ENCODE data around the gene UNC119. TPM values are rescaled to one million over a fixed set of nuclear protein-coding genes. Genes with fewer than 3 reads are reported as not detected.

UNC119 gene
- total and polyA plus RNA-seq, 2 of the 13 experiments (the other 11 are each of a cell fraction or from before 2014, with no cell fraction given): 10.4 to 63.1 TPM

DNA sequence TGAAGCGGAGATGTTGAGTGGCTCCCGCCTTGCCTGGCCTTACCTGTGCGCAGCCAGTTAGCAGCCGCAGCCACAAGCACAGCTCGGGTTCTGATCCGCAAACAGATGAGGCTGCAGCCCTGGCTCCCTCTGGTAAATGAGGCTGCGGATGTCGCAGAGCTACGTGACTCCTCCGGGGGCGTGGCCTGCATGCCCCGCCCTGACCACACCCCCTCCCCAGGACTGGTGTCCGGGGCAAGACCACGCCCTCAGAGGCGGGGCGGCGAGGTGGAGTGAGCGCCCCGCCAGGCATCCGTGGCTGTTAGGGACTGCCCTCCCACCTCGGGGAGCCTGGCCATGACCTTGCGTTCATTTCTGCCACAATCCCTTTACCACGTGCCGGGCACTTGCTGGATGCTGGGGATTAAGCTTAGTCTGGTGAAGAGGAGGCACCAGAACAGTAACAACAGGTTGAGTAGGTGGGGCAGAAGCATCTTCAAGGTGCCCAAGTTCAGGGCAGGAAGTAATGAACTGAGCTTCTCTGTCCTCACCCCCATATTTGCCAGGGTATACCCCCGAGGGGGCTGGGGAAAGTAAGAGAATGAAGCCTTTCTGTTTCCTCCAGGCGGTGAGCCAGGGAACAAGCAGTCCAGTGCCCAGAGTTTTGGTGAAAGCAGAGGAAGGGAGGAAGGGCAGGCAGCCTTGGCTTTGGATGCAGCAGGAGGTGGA, 24.5 kb upstream of the UNC119 start, which contains the start of gene ALDOC (continued):
- TF ChIP-seq, protein P1, sequence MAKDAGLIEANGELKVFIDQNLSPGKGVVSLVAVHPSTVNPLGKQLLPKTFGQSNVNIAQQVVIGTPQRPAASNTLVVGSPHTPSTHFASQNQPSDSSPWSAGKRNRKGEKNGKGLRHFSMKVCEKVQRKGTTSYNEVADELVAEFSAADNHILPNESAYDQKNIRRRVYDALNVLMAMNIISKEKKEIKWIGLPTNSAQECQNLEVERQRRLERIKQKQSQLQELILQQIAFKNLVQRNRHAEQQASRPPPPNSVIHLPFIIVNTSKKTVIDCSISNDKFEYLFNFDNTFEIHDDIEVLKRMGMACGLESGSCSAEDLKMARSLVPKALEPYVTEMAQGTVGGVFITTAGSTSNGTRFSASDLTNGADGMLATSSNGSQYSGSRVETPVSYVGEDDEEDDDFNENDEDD (CRISPR knock-in tag; IDR thresholded peaks at IDR 0.05; ENCODE audit: borderline replicate concordance): peak; percentile 82; the same call in 1 of the 2 replicates
- peak; percentile 75 for TF ChIP-seq NCOA2 (CRISPR knock-in tag; IDR thresholded peaks at IDR 0.05)
- TF ChIP-seq HIC2 (CRISPR knock-in tag; IDR thresholded peaks at IDR 0.05; ENCODE audit: low read depth): 0 out of 2 replicates have a peak, but pooled peaks have one; percentile 44
- TF ChIP-seq ZNF274 (CRISPR knock-in tag; IDR thresholded peaks at IDR 0.05): no peak
- TF ChIP-seq NONO (IDR thresholded peaks at IDR 0.05): no peak
- no peak; the same call in 1 of the 2 replicates for TF ChIP-seq NONO (CRISPR knock-in tag; conservative IDR thresholded peaks at IDR 0.05)
- no peak for TF ChIP-seq ZNF775 (CRISPR knock-in tag; IDR thresholded peaks at IDR 0.05; ENCODE audit: borderline replicate concordance)
- TF ChIP-seq, protein P2, sequence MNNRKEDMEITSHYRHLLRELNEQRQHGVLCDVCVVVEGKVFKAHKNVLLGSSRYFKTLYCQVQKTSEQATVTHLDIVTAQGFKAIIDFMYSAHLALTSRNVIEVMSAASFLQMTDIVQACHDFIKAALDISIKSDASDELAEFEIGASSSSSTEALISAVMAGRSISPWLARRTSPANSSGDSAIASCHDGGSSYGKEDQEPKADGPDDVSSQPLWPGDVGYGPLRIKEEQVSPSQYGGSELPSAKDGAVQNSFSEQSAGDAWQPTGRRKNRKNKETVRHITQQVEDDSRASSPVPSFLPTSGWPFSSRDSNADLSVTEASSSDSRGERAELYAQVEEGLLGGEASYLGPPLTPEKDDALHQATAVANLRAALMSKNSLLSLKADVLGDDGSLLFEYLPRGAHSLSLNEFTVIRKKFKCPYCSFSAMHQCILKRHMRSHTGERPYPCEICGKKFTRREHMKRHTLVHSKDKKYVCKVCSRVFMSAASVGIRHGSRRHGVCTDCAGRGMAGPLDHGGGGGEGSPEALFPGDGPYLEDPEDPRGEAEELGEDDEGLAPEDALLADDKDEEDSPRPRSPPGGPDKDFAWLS (CRISPR knock-in tag; IDR thresholded peaks at IDR 0.05; ENCODE audit: borderline replicate concordance): no peak
- peak; percentile 64; the same call in 1 of the 2 replicates for TF ChIP-seq ZNF800 (CRISPR knock-in tag; IDR thresholded peaks at IDR 0.05)
- TF ChIP-seq, protein P3, sequence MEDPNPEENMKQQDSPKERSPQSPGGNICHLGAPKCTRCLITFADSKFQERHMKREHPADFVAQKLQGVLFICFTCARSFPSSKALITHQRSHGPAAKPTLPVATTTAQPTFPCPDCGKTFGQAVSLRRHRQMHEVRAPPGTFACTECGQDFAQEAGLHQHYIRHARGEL (CRISPR knock-in tag; IDR thresholded peaks at IDR 0.05): no peak
- TF ChIP-seq, protein P4, sequence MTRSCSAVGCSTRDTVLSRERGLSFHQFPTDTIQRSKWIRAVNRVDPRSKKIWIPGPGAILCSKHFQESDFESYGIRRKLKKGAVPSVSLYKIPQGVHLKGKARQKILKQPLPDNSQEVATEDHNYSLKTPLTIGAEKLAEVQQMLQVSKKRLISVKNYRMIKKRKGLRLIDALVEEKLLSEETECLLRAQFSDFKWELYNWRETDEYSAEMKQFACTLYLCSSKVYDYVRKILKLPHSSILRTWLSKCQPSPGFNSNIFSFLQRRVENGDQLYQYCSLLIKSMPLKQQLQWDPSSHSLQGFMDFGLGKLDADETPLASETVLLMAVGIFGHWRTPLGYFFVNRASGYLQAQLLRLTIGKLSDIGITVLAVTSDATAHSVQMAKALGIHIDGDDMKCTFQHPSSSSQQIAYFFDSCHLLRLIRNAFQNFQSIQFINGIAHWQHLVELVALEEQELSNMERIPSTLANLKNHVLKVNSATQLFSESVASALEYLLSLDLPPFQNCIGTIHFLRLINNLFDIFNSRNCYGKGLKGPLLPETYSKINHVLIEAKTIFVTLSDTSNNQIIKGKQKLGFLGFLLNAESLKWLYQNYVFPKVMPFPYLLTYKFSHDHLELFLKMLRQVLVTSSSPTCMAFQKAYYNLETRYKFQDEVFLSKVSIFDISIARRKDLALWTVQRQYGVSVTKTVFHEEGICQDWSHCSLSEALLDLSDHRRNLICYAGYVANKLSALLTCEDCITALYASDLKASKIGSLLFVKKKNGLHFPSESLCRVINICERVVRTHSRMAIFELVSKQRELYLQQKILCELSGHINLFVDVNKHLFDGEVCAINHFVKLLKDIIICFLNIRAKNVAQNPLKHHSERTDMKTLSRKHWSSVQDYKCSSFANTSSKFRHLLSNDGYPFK (CRISPR knock-in tag; IDR thresholded peaks at IDR 0.05; ENCODE audit: borderline replicate concordance): 0 out of 2 replicates have a peak, but pooled peaks have one; percentile 4
- TF ChIP-seq ZNF20 (CRISPR knock-in tag; IDR thresholded peaks at IDR 0.05): no peak
- TF ChIP-seq ZNF878 (CRISPR knock-in tag; IDR thresholded peaks at IDR 0.05): no peak
- no peak for TF ChIP-seq ZNF678 (CRISPR knock-in tag; IDR thresholded peaks at IDR 0.05)
- no peak for TF ChIP-seq MLLT10 (CRISPR knock-in tag; IDR thresholded peaks at IDR 0.05)
- TF ChIP-seq, protein P5, sequence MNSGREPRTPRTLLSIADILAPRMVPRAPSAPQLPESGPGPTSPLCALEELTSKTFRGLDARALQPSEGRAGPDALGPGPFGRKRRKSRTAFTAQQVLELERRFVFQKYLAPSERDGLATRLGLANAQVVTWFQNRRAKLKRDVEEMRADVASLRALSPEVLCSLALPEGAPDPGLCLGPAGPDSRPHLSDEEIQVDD (CRISPR knock-in tag; IDR thresholded peaks at IDR 0.05; ENCODE audit: borderline replicate concordance): no peak
- no peak for TF ChIP-seq ZNF776 (CRISPR knock-in tag; IDR thresholded peaks at IDR 0.05)
- no peak for TF ChIP-seq MBNL3 (CRISPR knock-in tag; conservative IDR thresholded peaks at IDR 0.05)
